ENCODE results near the gene TTC9.

TTC9 gene

GRCh38 chr14:70641548-70642302 is at the start of gene TTC9:
TTC9 (plus strand) TSS chr14:70641916; CDS start chr14:70642130, 214 bp downstream.
- DNase-seq (ENCODE audit: low read depth) = no peak

GRCh38 chr14:70594461-70594860 is 47.3 kb upstream of the TTC9 start:
- DNase-seq (ENCODE audit: low read depth) = no peak

- DNase-seq (ENCODE audit: low read depth) = no peak
These were observed 46.1 kb upstream of the TTC9 start for GRCh38 chr14:70595443-70596185.

- no peak for DNase-seq (ENCODE audit: low read depth)
These were observed 44.0 kb upstream of the TTC9 start for GRCh38 chr14:70597731-70598130.

- DNase-seq (ENCODE audit: low read depth) = no peak
These were observed 42.4 kb upstream of the TTC9 start for GRCh38 chr14:70599345-70599744.

GRCh38 chr14:70600382-70601157 is 41.1 kb upstream of the TTC9 start, which contains the start of gene MED6:
MED6 (minus strand) TSS chr14:70600655; CDS start chr14:70600637, 18 bp downstream.
- DNase-seq (ENCODE audit: low read depth) = peak; percentile 91

GRCh38 chr14:70601162-70601561 is 40.6 kb upstream of the TTC9 start:
- DNase-seq (ENCODE audit: low read depth) = no peak

GRCh38 chr14:70602254-70602653 is 39.5 kb upstream of the TTC9 start:
- DNase-seq (ENCODE audit: low read depth) = no peak

- no peak for DNase-seq (ENCODE audit: low read depth)
These were observed 30.5 kb upstream of the TTC9 start for GRCh38 chr14:70611216-70611615.

- no peak for DNase-seq (ENCODE audit: low read depth)
These were observed 25.1 kb upstream of the TTC9 start for GRCh38 chr14:70616646-70617045.

- DNase-seq (ENCODE audit: low read depth) = no peak
These were observed 23.4 kb upstream of the TTC9 start for GRCh38 chr14:70618314-70618713.

GRCh38 chr14:70619708-70620107 is 22.0 kb upstream of the TTC9 start:
- DNase-seq (ENCODE audit: low read depth) = no peak

- peak; percentile 31 for DNase-seq (ENCODE audit: low read depth)
These were observed 19.5 kb upstream of the TTC9 start for GRCh38 chr14:70622111-70622712.

GRCh38 chr14:70624972-70625371 is 16.7 kb upstream of the TTC9 start:
- no peak for DNase-seq (ENCODE audit: low read depth)

GRCh38 chr14:70631948-70632347 is 9.8 kb upstream of the TTC9 start:
- no peak for DNase-seq (ENCODE audit: low read depth)

- DNase-seq (ENCODE audit: low read depth) = no peak
These were observed 5.6 kb upstream of the TTC9 start for GRCh38 chr14:70635971-70636595.

GRCh38 chr14:70638416-70638815 is 3.3 kb upstream of the TTC9 start:
- no peak for DNase-seq (ENCODE audit: low read depth)

- DNase-seq (ENCODE audit: low read depth) = peak; percentile 29
These were observed 673 bp upstream of the TTC9 start for GRCh38 chr14:70640938-70641547.

GRCh38 chr14:70642303-70643235 is 853 bp downstream of the TTC9 start:
- DNase-seq (ENCODE audit: low read depth) = no peak

GRCh38 chr14:70643967-70644366 is 2.3 kb downstream of the TTC9 start:
- DNase-seq (ENCODE audit: low read depth) = no peak

All from stimulated activated CD4-positive, alpha-beta T cell treated with anti-CD3 and anti-CD28 coated beads, Interleukin-2, amount 100 ng/mL, for 4 hours (primary cell).